KBM-7 (cell line): ENCODE results near the gene PHACTR3.

Source experiments
- DNase-seq: peaks from one replicate; pipeline ENCODE4 v3.0.0-alpha.2; 2015
- in situ Hi-C: fragments of 300-500 bp; cut with MboI; formaldehyde crosslinking; loops from 2 replicates; pipeline ENCODE4 v1.14.3; 2020; ENCODE audit warnings: low sequenced_read_pairs, low pct_unique_long_range_greater_than_20kb, mixed read lengths

PHACTR3 gene

GRCh38 chr20:59776059-59776603 lies 171.8 kb downstream of the PHACTR3 start:
- in situ Hi-C loops, result no loop called here
- DNase-seq, result no peak

- no peak for DNase-seq
- in situ Hi-C loops, result no loop called here
Measured at GRCh38 chr20:59776626-59777330, 172.4 kb downstream of the PHACTR3 start.

DNA sequence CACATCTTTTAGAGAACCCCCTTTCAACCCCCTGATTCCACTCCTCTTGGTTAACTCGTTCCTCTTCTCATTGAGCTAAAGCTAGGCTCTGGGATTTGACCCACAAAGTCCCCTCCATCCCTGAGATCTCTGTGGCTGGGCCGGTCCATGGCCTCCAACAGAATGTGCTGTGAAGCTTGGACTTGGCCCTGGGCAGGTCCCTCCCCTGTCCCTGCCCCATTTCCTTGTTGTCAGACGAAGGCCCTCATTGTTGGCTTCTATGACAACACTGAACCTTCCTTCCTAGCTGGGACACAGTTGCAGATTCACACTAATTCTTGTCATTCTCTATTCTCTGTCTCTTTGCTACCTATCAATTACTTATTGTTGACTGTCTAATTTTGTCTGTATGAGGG lies 173.0 kb downstream of the PHACTR3 start:
- no peak for DNase-seq
- in situ Hi-C loops, result no loop called here

GRCh38 chr20:59777814-59778575 lies 173.7 kb downstream of the PHACTR3 start:
- in situ Hi-C loops, result no loop called here
- no peak for DNase-seq

GRCh38 chr20:59778615-59779200 lies 174.4 kb downstream of the PHACTR3 start:
- DNase-seq, result no peak

DNA sequence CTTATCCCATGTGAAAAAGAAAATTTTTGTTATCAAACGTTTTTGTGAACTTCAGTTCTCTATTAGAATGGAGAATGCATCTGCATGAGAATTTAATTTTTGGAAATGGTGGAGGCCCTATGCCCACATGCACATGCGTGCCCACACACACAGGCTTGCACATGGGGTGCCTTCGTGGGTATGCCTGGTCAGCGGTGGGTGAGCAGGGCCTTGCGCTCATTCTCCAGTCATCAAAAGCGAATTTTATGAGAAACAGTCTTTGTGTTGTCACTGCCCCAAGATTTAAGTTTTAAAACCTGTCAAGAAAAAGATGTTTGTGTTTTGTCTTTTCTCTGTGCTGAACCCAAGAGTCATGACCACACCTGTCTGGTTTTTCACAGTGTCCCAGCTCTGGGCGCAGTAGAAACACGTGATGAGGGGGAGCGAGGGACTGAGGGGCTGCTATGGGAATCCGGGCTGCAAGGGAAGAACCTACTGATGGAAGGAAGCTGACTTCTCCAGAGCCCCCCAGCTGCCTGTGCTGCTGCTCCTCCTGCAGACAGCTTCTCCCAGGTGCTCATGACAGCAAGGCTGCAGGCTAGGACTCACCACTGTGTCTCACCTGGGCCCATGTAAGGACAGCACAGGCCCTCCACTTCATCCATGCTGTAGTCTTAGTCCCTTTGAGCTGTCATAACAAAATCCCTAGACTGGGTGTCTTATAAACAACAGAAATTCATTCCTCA lies 175.5 kb downstream of the PHACTR3 start:
- no peak for DNase-seq
- in situ Hi-C loops, result no loop called here

More at GRCh38 chr20:59778615-59779200, 174.4 kb downstream of the PHACTR3 start:
- in situ Hi-C loops, result no loop called here

- in situ Hi-C loops, result no loop called here
- no peak for DNase-seq
Measured at GRCh38 chr20:59780494-59781185, 176.3 kb downstream of the PHACTR3 start.

DNA sequence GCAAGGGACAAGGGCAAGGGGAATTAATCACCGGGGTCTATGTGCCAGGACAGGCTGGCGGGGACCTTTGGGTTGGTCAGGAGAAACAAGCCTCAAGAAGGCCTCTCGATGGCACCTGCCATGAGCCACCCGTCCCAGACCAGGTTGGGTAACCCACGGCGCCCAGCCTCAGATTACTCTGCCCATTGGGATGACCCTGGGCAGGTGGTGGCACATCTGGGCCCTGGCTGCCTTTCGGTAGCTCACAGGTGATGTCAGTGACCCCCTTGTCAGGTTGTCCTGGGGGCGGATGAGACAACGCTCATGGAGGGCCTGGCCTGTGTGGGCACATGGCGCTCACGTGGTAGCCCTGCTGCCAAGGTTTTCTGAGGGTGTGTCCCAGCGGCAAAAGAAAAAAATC lies 176.9 kb downstream of the PHACTR3 start:
- DNase-seq, result no peak
- in situ Hi-C loops, result no loop called here

- DNase-seq, result peak; percentile 70
- in situ Hi-C loops, result no loop called here
Measured at GRCh38 chr20:59782986-59783640, 178.8 kb downstream of the PHACTR3 start.

DNA sequence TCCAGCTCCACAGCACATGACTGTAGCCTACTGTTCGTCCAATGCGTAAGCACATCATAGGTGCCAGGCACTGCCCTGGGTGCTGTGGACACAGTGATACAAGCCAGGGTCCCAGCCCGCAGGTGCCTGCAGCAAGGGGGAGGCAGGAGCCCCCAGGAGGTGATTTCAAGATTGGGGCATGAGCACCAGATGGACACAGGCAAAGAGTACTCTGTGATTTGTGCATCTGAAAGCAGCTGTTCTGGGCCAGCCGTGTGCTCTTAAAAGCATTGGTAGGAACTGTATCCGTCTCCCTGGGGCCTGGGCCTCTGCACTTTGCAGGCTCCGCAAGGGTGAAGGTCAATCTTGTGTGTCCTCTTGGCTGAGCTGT lies 179.3 kb downstream of the PHACTR3 start:
- in situ Hi-C loops, result no loop called here
- DNase-seq, result no peak

DNA sequence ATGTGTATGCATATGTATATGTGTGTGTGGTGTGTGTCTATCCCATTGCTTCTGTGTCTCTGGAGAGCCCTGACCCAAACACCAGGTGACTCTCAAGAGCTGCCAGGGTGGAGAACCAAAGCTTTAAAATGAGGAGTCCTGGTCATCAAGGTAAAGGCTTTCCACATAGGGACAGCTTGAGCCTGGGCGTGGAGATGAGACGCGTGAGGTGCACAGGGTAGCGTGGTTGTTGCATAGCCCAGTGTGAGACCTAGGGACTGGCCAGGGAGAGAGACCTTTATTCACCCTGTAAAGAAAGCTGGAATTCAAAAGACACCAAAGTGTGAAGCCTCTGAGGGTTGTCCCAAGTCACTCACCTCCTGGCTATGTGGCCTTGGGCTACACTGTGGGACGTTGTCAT lies 180.0 kb downstream of the PHACTR3 start:
- no peak for DNase-seq
- in situ Hi-C loops, result no loop called here

DNA sequence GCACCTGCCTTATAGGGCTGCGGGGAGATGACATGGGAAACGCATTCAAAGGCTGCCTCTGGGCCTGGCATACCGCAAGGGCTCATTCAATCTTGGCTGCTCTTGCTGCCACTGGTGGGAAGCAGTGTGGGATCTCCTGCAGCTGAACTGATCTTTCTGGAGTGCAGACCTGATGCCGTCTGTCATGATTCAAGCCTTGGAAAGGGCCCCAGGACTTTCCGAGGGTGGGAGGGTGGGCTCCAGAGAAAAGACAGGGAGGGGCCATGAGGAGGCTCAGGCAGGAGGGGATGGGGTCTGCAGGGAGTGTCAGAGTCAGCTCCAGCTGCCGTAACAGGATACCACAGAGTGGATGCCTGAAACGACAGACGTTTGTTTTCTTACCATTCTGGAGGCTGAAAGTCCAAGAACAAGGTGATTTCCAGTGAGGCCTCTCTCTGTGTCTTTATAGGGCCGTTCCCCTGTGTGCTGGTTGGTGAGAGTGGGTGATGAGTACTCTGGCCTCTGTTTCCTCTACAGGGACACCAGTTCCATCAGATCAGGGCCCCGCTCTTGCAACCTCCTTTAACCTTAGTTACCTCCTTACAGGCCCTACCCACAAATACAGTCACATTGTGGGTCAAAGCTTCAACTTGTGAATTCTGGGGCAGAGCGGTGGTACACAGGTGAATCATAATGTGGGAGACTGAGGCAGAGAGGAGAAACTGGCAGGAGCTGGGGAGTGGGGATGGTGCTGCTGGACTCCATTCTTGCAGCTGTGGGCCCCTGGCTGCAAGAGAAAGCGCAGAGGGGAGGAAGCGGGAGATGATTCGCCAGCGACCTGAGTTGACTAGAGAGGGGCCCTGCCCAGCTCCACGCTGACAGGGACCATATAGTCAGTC lies 180.7 kb downstream of the PHACTR3 start:
- no peak for DNase-seq
- in situ Hi-C loops, result no loop called here

GRCh38 chr20:59785669-59785959 lies 181.3 kb downstream of the PHACTR3 start:
- in situ Hi-C loops, result no loop called here
- DNase-seq, result no peak

- in situ Hi-C loops, result no loop called here
- no peak for DNase-seq
Measured at GRCh38 chr20:59785986-59786795, 181.9 kb downstream of the PHACTR3 start.

- in situ Hi-C loops, result no loop called here
- DNase-seq, result no peak
Measured at GRCh38 chr20:59786801-59787537, 182.6 kb downstream of the PHACTR3 start.

DNA sequence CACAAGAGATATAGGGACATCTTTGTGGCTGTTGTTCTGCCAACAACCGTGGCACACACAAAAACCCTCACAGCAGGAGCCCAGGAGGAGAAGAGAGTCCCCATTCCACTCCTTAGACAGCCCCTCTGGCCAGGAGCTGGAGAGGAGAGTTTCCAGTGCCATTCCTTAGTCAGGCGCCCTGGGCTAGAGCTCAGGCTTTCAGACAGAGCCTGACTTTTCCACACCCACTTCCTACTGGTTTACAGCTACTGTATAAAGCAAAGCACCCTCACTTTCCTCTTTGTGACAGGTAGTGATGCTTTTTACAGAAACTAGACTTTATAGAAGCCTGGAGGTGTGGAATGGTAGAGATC lies 183.2 kb downstream of the PHACTR3 start:
- in situ Hi-C loops, result no loop called here

More for the DNA sequence above, 183.2 kb downstream of the PHACTR3 start:
- DNase-seq, result no peak
